Fibroblast of mammary gland (primary cell): ENCODE data around the gene DIO3.

Experiments used
- DNase-seq: peaks from one replicate; pipeline ENCODE4 v3.0.0-alpha.2; 2010; ENCODE audit warnings: low read depth
- H3K4me3 ChIP-seq: 2 replicates; pipeline ENCODE4 v1.5.1; 2011; ENCODE audit warnings: low read depth, mild to moderate bottlenecking, low read length, moderate library complexity; ENCODE audit not compliant: control insufficient read depth
- TF ChIP-seq, protein P1 (sequence below): conservative IDR thresholded peaks from 2 replicates; pipeline ENCODE4 v1.5.1; 2011; ENCODE audit warnings: low read depth, low read length, inconsistent platforms; ENCODE audit not compliant: control insufficient read depth, insufficient read depth

Gene DIO3

DNA sequence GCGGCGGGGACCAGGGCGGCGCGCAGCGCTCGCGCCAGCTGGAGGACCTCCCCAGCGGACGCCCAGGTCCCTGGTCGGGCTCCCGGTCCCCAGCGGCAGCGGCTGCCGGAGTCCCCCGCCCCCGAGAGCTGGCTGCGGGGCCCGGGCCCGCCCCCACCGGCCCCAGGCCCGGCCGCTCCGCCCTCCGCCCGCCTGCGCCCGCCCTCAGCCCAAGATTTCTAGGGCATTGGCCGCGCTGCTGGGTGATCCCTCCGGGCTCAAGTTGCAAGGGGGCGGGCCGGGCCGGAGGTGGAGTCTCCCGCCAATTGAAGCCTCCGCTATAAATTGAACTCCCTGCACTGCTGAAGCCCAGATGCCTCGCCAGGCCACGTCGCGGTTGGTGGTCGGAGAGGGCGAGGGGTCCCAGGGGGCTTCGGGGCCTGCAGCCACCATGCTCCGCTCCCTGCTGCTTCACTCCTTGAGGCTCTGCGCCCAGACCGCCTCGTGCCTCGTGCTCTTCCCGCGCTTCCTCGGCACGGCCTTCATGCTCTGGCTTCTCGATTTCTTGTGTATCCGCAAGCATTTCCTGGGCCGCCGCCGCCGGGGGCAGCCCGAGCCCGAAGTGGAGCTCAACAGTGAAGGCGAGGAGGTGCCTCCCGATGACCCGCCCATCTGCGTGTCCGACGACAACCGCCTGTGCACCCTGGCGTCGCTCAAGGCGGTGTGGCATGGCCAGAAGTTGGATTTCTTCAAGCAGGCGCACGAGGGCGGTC is at the start of gene DIO3:
Gene DIO3, plus strand, starts transcription at position 351 of the 752 bp plus-strand sequence.
- TF ChIP-seq, protein P1, sequence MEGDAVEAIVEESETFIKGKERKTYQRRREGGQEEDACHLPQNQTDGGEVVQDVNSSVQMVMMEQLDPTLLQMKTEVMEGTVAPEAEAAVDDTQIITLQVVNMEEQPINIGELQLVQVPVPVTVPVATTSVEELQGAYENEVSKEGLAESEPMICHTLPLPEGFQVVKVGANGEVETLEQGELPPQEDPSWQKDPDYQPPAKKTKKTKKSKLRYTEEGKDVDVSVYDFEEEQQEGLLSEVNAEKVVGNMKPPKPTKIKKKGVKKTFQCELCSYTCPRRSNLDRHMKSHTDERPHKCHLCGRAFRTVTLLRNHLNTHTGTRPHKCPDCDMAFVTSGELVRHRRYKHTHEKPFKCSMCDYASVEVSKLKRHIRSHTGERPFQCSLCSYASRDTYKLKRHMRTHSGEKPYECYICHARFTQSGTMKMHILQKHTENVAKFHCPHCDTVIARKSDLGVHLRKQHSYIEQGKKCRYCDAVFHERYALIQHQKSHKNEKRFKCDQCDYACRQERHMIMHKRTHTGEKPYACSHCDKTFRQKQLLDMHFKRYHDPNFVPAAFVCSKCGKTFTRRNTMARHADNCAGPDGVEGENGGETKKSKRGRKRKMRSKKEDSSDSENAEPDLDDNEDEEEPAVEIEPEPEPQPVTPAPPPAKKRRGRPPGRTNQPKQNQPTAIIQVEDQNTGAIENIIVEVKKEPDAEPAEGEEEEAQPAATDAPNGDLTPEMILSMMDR: no peak
- no peak for DNase-seq
- H3K4me3 ChIP-seq: no peak within 1 kb of the TSS

- no peak for DNase-seq
- TF ChIP-seq, protein P1: no peak
- H3K4me3 ChIP-seq: no peak overlapping the region
Measured at GRCh38 chr14:101511620-101512375, 49.5 kb upstream of the DIO3 start.

GRCh38 chr14:101512376-101512695 is 49.0 kb upstream of the DIO3 start:
- TF ChIP-seq, protein P1: no peak
- no peak overlapping the region for H3K4me3 ChIP-seq
- no peak for DNase-seq

DNA sequence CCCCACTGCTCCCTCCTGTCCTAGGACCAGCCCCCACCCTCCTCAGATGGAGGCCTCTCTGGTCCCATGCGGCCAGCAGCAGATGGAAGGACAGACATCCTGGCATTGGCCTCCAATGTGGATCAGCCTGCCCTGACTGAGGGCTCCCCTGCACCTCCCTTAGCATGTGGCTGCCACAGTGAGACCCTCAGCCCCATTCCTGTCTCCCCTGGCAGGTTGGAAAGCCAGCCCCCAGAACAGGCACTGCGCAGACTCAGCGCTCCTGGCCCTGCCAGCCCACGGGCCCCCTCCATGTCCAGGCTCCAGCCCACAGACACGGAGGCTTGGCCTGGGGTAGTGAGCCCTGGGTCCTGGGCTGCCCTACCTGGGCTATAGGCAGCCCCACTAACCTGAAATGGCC is 47.2 kb upstream of the DIO3 start:
- no peak overlapping the region for H3K4me3 ChIP-seq
- no peak for DNase-seq
- TF ChIP-seq, protein P1: no peak

- TF ChIP-seq, protein P1: no peak
- H3K4me3 ChIP-seq: no peak overlapping the region
- no peak for DNase-seq
Measured at GRCh38 chr14:101516401-101516800, 44.9 kb upstream of the DIO3 start.

DNA sequence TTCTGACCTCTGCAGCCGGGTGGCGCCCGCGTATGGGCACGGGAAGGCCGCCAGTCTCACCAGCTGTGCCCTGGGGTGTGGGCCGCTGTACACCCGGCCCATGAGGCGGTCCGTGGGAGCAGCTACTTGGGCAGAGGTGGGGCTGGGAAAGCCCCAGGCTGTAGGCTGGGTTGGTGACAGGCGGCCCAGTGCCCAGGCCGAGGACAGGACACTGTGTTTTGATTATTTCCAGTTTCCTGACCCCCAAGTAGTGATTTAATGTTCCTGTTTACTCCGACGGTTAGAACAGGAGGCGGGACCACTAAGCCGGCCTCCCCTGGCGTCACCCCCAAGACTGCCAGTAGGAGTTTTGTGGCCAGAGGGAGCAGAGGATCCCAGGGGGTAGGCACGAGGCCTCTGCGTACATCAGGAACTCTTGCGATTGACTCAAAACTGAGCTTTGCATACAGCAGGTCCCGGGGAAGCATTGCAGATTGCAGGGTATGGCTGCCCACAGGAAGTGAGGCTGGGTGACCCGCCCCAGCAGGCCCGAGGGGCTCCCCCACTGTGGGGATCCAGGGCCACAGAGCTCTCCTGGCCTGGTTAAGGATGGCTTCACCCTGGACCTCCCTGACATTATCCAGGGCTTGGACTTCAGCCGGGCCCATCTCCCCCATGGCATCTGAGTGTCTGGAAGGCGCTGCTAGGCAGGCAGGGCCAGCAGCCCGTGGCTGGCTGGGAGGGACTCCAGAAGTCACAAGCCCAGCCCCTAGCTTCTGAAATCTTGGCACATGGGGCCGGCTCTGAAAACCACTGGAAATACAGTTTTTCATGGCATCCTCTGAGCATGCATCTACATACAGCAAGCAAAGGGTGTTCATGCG is 42.5 kb upstream of the DIO3 start:
- H3K4me3 ChIP-seq: no peak overlapping the region
- TF ChIP-seq, protein P1: no peak
- no peak for DNase-seq
